SK-N-SH treated with all-trans-retinoic acid at 6 μM for 48 hours (cell line): ENCODE data around the gene ATP5MG.

ENCODE experiments used
- ARNTL ChIP-seq: fragments of 450-650 bp; formaldehyde crosslinking; IDR thresholded peaks from 2 replicates; pipeline ENCODE4 v1.5.0; 2020; ENCODE audit warnings: low read depth, mild to moderate bottlenecking, moderate library complexity, borderline replicate concordance
- CSDC2 ChIP-seq: fragments of 250-450 bp; sonication (Bioruptor Pico); IDR thresholded peaks from 2 replicates; pipeline ENCODE4 v1.5.0; 2020; ENCODE audit warnings: mild to moderate bottlenecking, moderate library complexity
- ESRRG ChIP-seq: fragments of 250-450 bp; sonication (Bioruptor Pico); IDR thresholded peaks from 2 replicates; pipeline ENCODE4 v1.6.1; 2021; ENCODE audit warnings: mild to moderate bottlenecking
- ZC3H10 ChIP-seq: fragments of 250-450 bp; sonication (Bioruptor Pico); IDR thresholded peaks from 2 replicates; pipeline ENCODE4 v1.5.1; 2021; ENCODE audit warnings: mild to moderate bottlenecking, moderate library complexity
- ZFP30 ChIP-seq: fragments of 450-650 bp; formaldehyde crosslinking; IDR thresholded peaks from 2 replicates; pipeline ENCODE4 v1.5.0; 2022; ENCODE audit warnings: mild to moderate bottlenecking, moderate library complexity
- TF ChIP-seq, protein P1 (sequence below): fragments of 250-450 bp; sonication (Bioruptor Pico); IDR thresholded peaks from 2 replicates; pipeline ENCODE4 v1.5.1; 2020; ENCODE audit warnings: low read depth, mild to moderate bottlenecking, moderate library complexity
- TF ChIP-seq, protein P2 (sequence below): fragments of 250-450 bp; sonication (Bioruptor Pico); IDR thresholded peaks from 2 replicates; pipeline ENCODE4 v1.8.0; 2020; ENCODE audit warnings: mild to moderate bottlenecking, moderate library complexity, borderline replicate concordance

DNA sequence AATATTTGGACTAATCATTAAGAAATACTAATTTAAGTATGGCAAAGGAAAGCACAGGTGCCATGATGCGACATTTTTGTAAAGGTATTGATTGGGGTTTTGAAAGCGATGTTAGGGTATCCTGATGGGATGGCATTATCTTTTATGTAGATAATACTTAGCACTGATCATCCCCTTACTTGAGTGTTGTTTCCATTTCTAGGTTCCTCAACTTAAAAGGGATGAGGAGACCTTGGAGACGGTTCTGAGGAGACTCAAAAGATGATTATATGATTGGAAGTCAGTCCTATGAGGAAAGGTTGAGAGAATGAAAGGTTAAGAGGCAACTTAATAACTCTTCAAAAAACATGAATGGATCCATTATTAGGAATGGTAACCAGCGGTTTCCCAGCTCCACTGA lies 46.0 kb downstream of the ATP5MG start:
- TF ChIP-seq, protein P1, sequence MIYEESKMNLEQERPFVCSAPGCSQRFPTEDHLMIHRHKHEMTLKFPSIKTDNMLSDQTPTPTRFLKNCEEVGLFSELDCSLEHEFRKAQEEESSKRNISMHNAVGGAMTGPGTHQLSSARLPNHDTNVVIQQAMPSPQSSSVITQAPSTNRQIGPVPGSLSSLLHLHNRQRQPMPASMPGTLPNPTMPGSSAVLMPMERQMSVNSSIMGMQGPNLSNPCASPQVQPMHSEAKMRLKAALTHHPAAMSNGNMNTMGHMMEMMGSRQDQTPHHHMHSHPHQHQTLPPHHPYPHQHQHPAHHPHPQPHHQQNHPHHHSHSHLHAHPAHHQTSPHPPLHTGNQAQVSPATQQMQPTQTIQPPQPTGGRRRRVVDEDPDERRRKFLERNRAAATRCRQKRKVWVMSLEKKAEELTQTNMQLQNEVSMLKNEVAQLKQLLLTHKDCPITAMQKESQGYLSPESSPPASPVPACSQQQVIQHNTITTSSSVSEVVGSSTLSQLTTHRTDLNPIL (CRISPR knock-in tag), result no peak
- no peak for TF ChIP-seq CSDC2 (CRISPR knock-in tag)
- no peak for TF ChIP-seq ARNTL
- no peak for TF ChIP-seq ZC3H10 (CRISPR knock-in tag)
- no peak for TF ChIP-seq ZFP30 (CRISPR knock-in tag)
- TF ChIP-seq ESRRG (CRISPR knock-in tag), result no peak
- TF ChIP-seq, protein P2, sequence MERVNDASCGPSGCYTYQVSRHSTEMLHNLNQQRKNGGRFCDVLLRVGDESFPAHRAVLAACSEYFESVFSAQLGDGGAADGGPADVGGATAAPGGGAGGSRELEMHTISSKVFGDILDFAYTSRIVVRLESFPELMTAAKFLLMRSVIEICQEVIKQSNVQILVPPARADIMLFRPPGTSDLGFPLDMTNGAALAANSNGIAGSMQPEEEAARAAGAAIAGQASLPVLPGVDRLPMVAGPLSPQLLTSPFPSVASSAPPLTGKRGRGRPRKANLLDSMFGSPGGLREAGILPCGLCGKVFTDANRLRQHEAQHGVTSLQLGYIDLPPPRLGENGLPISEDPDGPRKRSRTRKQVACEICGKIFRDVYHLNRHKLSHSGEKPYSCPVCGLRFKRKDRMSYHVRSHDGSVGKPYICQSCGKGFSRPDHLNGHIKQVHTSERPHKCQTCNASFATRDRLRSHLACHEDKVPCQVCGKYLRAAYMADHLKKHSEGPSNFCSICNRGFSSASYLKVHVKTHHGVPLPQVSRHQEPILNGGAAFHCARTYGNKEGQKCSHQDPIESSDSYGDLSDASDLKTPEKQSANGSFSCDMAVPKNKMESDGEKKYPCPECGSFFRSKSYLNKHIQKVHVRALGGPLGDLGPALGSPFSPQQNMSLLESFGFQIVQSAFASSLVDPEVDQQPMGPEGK (CRISPR knock-in tag), result no peak
